Measurements from ENCODE around the gene SIPA1L3.

SIPA1L3 gene

DNA sequence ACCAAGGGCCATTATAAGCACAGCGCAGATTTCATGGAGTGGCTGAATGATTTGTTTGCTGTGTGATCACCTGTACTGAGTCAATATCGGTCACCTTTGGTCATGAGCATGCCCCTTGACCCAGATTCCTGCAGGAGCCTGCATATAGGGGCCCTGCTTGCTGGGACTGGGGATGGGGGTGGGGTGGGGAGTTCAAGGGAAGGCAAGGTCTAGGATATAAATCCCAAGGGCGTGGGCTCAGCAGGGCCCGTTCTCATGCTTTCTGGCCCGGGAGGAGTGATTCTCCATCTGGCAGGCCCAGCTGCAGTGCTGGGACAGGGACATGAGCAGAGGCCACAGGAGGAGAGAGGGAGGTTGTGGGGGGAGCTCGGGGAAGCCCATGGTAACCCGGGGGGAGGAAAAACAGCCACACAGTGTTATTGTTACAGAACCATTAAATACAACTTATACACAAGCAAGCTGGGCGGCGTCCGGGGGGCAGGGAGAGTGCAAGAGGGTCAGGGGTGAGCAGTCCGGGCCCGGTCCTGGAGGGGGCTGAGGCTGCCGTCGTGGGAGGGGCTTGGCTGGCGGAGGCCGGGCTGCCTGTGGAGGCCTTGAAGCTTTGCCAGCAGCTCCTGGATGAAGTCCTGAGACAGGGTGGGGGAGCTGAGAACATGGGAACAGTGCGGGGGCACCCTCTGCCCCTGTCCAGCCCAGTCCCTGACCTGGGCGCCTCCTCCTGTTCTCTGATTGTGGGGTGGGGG is 344.0 kb downstream of the SIPA1L3 start:
- no peak for DNase-seq

GRCh38 chr19:38251564-38252051 is 344.6 kb downstream of the SIPA1L3 start:
- DNase-seq, result no peak

GRCh38 chr19:38252385-38252784 is 345.4 kb downstream of the SIPA1L3 start:
- no peak for DNase-seq

DNA sequence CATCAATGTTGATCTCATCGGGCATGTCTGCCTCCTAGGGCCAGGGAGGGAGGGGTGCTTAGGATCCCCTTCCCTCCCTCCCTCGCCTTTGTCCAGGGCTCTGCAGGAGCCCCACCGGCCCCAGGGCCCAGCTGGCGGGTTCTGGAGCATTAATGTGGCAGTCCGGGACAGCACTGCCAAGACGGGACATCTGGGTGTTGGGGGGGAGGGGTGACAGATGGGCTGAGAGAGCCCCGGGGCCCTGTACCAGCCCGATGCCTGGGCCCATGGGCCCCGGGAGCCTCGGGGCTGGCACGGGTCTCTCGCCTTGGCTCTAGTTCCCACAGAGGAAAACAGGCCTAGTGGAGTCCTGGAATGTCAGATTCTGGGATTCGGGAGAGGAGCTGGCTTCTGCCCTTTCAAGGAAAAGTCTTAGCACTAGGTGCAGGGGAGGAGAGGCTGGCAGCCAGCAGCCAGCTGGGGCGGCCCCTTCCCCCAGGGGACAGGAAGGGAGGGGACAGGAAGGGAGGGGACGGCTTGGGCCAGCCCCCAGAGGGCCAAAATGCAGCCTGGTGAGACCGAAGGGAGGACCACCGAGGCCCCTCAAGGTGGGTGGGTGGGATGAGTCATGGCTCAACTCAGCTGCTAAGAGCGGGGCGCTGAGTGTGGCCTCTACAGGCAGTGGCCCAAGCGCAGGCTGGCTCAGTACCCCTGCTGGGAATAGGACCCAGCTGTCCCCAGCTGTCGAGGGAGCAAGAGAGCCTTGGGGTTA is 346.1 kb downstream of the SIPA1L3 start:
- no peak for DNase-seq

GRCh38 chr19:38253788-38254187 is 346.8 kb downstream of the SIPA1L3 start:
- DNase-seq, result no peak

DNA sequence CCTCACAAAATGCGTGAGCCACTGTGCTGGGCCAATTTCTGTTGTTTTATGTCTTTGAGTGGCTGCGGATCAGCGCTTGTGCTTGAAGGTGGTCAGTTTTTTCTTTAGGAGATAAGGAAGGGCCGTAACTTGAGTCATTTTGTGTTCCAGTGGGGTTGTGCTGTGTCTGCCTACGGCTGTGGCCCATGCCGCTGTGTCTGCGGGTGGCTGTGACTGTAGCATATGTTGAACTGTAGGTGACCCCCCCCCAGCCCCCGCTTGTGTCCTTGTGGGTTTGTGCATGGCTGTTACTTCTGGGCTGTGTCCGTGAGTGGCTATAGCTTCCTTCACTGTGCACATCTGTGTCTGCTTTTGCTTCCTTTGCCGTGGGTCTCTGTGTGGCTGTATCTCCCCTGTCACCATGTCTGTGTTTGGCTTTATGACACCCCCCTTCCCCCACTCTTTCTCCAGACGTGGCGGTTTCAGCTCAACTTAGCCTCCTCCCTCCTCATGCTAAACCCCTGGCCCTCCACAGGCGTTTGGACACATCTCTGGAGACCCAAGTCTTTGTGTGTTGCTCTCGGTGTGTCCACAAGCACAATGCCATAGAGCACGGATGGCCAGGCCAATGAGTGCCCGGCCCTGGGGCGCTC is 348.5 kb downstream of the SIPA1L3 start:
- no peak for DNase-seq
